H1 (cell line): ENCODE measurements around the gene PCDHGA1. TPM values are rescaled to one million over a fixed set of nuclear protein-coding genes. Genes with fewer than 3 reads are reported as not detected.

Experiments used
- CBX8 ChIP-seq: fragments of 300-800, 300-1000 bp; sonication (generic); IDR thresholded peaks from 2 replicates; pipeline ENCODE4 v1.7.1; 2016; ENCODE audit warnings: low read depth, low read length, borderline replicate concordance
- CTBP2 ChIP-seq: IDR thresholded peaks from 2 replicates; pipeline ENCODE4 v1.7.0; 2011; ENCODE audit warnings: borderline replicate concordance, mild to moderate bottlenecking, moderate library complexity, mixed read lengths, low read length; ENCODE audit not compliant: insufficient read depth, insufficient read length
- CTCF ChIP-seq, 3 experiments: IDR thresholded peaks; 1 replicate in 2 of 3; 2 replicates in 1 of 3; pipeline versions ENCODE4 v1.5.1 to v1.6.1; 2011; ENCODE audit warnings: low read length in 3 of 3, mild to moderate bottlenecking in 3 of 3, inconsistent platforms in 2 of 3, low read depth in 1 of 3, moderate library complexity in 1 of 3; ENCODE audit not compliant: insufficient read depth in 1 of 3; ENCODE audit errors: control extremely low read depth in 1 of 3
- GTF2F1 ChIP-seq: IDR thresholded peaks from 2 replicates; pipeline ENCODE4 v1.6.1; 2012; ENCODE audit warnings: low read depth, low read length, improper control_type of control experiment, borderline replicate concordance
- JUN ChIP-seq: IDR thresholded peaks from 2 replicates; pipeline ENCODE4 v1.6.1; 2011; ENCODE audit warnings: low read depth, mild to moderate bottlenecking, improper control_type of control experiment, low read length
- RAD21 ChIP-seq, 2 experiments: IDR thresholded peaks in 1 of 2; conservative IDR thresholded peaks in 1 of 2; 2 replicates each; pipeline ENCODE4 v1.6.1; 2011; ENCODE audit warnings: low read depth in 2 of 2, low read length in 2 of 2, improper control_type of control experiment in 1 of 2, inconsistent platforms in 1 of 2, mild to moderate bottlenecking in 1 of 2, moderate library complexity in 1 of 2
- TBP ChIP-seq: IDR thresholded peaks from 2 replicates; pipeline ENCODE4 v1.6.1; 2011; ENCODE audit warnings: low read depth, low read length, improper control_type of control experiment
- polyA plus RNA-seq, 7 experiments: library from polyadenylated mRNA; depleted of rRNA in 3 of 7; stranded (reverse) in 5 of 7; unstranded in 2 of 7; fragments of >200 nt in 5 of 7; fragments of 200-250 nt in 2 of 7; gene quantifications; 1 replicate in 5 of 7; 2 replicates in 1 of 7; 4 replicates in 1 of 7; pipeline versions ENCODE4 v1.2.1 to v1.2.3, GENCODE V29; 2011 to 2013; ENCODE audit warnings: missing spikeins in 2 of 7, mixed read lengths in 2 of 7
- total RNA-seq: library from RNA; stranded (reverse); fragmentation: NEBNext Ultra II Directional; extraction: Animal tissue kit (Norgen Biotek cat#: 25700); gene quantifications from 2 replicates; pipeline ENCODE4 v1.2.1, GENCODE V29; 2021

PCDHGA1 gene
- total and polyA plus RNA-seq, 2 of the 8 experiments (the other 6 are each of a cell fraction or from before 2014, with no cell fraction given): 0.57 to 0.89 TPM

- TF ChIP-seq CTCF (IDR thresholded peaks at IDR 0.05; ENCODE audit: control extremely low read depth in 1 of 3, insufficient read depth in 1 of 3, low read depth in 1 of 3, low read length in 3 of 3) (peak in 2 of 3 experiments; percentile 97 to 98; a peak in 3 of 4 replicates), JUN (no peak), RAD21 (IDR thresholded peaks at IDR 0.05 in 1 of 2, conservative IDR thresholded peaks at IDR 0.05 in 1 of 2; ENCODE audit: low read depth in 2 of 2, low read length in 2 of 2) (peak; percentile 80 to 86), TBP (no peak), CTBP2 (no peak), GTF2F1 (0 out of 2 replicates have a peak, but pooled peaks have one; percentile 46), CBX8 (no peak)
Measured at GRCh38 chr5:141512390-141512910, 182.1 kb downstream of the PCDHGA1 start (continued).
